HG02571 (cell line): ENCODE results near the gene UNC13A.

Source experiments
- ATAC-seq: cut with Tn5 transposase; IDR thresholded peaks from one replicate; pipeline ENCODE4 v1.9.1; 2021; ENCODE audit warnings: mild to moderate bottlenecking, moderate library complexity; ENCODE audit not compliant: unreplicated experiment

The UNC13A gene

DNA sequence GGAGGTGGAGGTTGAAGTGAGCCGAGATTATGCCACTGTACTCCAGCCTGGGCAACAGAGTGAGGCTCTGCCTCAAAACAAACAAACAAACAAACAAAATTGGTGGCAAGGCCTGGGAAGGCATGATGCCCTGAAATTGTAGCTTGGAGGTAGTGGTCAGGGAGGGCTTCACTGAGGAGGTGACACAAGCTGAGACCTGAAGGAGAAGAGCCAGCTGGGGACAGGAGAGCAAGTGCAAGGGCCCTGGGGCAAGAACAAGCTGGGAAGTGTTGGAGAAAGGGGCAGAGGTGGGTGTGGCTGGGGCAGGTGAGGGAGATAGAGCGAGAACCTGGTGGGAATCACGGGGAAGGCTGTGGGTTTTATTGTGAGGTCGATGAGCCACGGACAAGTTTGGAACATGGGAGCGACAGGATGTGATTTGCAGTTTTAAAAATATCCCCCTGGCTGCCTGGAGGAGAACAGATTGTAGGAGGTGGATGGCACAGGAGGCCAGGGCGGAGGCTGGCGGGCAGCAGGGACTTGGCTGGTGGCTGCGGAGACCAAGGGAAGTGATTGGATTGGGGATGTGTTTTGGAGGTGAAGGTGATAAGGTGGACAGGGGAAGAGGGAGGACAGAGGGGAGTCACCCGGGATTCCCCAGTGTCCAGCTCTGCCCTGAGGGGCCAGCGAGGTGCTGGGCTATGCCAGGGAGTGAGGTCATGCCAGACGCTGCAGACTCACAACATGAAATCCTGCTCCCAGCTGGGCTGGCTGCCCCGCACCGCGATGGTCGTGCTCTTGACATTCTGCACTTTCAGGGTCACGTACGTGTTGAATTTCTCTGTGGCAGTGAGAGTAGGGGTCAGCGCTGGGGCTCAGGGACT lies 14.0 kb downstream of the UNC13A start:
- ATAC-seq, result no peak

- no peak for ATAC-seq
Measured at GRCh38 chr19:17671906-17672305, 16.2 kb downstream of the UNC13A start.

DNA sequence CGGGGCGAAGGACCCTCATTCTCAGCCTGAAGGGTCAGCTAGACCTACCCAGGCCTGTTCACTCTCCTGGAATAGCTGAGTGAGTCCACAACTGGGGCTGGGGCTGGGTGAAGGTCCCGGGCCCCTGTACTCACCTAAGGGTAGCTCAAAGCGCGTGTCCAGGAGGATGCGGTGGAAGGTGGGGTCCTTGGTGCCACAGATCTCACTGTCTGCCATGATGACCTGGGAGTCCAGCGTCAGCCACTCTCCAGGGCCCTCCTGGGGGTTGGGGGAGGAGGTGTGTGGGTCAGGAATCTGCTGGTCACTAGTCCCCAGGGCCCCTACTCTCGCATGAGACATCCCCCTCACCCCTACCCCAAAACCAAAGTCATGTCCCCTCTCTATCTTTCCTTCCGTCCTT lies 18.7 kb downstream of the UNC13A start:
- no peak for ATAC-seq

DNA sequence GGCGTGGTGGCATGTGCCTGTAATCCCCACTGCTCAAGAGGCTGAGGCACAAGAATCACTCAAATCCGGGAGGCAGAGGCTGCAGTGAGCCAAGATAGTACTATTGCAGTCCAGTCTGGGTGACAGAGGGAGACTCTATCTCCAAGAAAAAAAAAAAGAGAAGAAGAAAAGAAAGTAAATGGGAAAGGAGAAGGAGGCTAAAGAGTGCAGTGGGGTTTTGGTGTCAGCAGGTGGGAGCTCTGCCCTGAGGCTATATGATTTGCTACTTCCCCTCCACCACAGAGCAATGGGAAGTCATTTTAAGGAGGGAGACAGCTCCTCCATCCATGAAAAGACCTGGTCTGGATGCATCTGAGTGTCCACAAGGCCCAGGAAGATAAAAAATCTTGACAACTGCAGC lies 23.1 kb downstream of the UNC13A start:
- ATAC-seq, result no peak

DNA sequence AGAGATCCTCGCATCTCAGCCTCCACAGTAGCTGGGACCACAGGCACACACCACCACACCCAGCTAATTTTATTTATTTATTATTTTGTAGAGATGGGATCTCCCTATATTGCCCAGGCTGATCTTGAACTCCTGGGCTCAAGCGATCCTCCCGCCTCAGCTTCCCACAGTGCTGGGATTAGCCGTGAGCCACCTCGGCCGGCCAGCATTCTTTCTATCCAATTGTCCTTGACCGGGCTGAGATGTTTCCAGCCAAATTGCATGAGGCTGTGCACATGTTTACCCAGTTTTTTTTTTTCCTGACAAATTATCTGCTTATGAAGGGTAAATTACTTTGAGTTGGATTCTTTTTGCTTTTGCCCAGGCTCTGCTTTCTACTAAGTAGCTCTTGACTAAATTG lies 28.2 kb downstream of the UNC13A start:
- ATAC-seq, result no peak

DNA sequence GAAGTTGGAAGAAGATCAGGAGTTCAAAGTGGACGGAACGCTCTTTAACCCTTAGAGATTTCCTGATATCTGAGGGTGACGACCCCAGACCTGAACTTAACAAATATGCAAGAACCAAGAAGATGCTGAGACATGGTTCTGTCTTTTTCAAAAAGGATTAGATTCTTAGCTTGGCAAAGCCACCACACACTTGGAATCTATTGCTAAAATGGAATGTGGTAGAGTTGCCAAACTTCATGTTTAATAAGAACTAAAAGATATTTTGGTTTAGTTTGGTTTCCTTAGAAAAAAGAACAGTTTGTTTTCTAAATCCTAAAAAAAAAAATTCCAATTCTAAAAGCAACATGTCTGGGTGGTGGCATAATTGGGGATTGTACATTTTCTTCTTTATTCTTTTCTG lies 29.5 kb downstream of the UNC13A start:
- no peak for ATAC-seq

GRCh38 chr19:17658240-17658639 lies 29.9 kb downstream of the UNC13A start:
- no peak for ATAC-seq

- ATAC-seq, result no peak
Measured at GRCh38 chr19:17656970-17657369, 31.2 kb downstream of the UNC13A start.

DNA sequence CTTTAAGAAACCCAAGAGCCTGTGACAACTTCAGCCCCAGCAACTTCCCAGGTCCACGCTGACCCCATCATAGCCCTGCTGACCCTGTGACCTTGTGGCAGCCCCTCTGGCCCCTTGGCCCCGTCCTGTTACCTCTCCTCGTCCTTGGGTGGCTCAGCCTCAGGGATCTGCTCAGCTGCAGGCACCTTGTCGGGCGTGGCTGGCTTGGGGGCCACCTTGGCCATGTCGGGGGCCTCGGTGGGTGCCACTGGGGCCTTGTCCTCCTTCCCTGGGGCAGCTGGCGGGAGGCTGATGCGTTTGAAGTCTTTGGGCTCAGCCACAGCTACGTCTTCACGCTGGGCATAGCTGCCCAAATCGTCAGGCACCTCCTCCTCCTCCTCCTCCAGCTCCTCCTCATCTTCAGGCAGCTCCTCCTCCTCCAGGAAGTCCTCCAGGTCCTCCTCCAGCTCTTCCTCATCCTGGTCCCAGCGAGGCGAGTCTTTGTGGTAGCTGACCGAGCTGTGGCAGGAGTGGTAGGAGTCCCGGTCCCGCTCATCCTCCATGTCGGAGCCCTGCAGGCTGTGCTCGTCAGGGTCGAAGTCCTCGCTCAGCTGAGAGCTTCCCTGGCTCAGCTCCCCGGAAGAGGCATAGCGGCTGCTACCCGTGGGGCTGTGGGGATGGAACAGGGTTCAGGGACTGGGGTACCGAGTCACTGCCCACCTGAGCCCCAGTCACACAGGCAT lies 32.2 kb downstream of the UNC13A start:
- ATAC-seq, result no peak

- ATAC-seq, result no peak
Measured at GRCh38 chr19:17654993-17655392, 33.2 kb downstream of the UNC13A start.

GRCh38 chr19:17652627-17653026 lies 35.5 kb downstream of the UNC13A start:
- ATAC-seq, result no peak

- no peak for ATAC-seq
Measured at GRCh38 chr19:17648786-17649185, 39.4 kb downstream of the UNC13A start.

GRCh38 chr19:17648097-17648660 lies 40.0 kb downstream of the UNC13A start:
- no peak for ATAC-seq

DNA sequence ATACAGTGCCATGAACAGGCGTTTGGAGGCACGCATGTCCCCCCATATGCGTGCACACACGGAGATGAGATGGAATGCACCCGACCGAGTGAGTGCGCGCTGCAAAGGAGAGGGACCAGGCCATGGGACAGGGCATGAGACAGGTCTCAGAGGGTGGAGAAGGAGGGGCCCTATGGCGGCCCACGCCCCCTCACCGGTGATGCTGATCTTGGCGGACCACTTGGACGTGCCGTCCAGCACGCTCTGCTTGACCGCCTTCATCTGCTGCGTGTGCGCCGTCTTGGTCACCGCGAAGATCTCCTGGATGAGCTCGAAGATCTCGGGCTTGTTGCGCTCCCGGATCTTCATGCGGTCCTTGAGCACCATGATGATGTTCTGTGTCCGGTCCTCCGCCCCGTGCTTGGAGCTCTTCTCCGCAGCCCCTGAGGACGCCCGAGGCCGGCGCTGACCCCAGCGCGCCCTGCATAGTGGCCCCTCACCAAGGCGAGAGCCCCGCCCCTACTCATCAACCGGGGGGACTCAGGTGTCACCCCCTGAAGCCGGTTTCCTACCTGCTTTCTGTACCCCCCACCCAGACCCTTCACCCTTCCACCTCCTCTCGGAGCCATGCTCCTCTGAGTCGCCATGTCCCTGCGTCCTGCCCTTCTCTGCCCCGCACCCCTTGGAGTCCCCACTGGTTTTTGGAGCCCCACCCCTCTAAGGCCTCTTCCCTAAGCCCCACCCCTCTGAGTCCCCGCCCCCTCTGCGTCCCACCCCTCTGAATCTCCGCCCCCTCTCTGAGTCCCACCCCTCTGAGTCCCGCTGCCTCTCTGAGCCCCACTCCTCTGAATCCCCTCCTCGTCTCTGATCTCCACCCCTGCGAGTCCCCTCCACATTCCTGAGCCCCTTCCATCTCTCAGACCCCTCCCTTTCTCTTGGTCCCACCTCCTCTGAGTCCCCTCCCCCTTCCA lies 40.8 kb downstream of the UNC13A start:
- no peak for ATAC-seq

GRCh38 chr19:17646441-17646840 lies 41.7 kb downstream of the UNC13A start:
- ATAC-seq, result no peak

DNA sequence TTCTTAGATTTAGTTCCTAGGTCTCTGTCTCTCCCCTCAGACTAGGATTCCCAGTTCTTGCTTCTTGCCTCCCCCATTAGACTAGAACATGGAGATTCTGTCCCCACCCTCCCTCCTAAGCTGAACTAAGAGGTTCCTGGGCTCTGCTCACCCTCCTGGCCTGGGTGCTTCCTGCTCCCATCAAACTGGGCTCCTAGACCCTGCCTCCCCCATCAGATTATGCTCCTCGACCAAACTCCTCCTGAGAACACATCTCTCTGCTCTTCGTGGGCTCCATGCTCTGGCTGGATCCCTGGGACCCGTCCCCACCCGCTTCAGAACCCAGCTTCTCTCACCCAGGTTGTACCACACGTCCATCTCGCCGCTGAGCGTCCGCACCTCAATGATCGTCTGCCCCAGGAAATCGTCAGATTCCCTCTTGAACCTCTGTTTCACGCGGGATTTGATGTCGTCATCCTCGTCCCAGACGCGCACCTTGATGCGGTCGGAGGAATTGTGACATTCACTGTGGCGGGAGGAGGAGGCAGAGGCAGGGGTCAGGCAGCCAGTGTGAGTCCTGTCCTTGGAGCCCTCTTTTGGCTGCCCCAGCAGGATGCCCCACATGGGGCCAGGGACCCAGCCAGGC lies 42.7 kb downstream of the UNC13A start:
- no peak for ATAC-seq

GRCh38 chr19:17642656-17643055 lies 45.5 kb downstream of the UNC13A start:
- ATAC-seq, result no peak

DNA sequence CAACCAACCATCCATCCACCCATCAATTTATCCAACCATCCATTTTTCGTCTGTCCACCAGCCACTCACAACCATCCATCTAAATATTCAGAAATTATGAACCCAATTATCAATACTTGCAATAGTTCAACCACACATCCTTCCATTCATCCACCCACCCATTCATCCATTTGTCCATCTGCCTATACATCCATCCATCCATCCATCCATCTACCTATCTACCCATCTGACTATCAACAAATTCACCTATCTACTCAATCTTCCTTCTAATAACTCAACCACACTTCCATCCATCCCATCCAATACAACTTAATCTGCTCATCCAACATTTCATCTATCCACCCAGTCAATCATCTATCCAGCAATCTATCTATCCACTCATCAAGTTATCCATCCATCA lies 46.3 kb downstream of the UNC13A start:
- ATAC-seq, result no peak

DNA sequence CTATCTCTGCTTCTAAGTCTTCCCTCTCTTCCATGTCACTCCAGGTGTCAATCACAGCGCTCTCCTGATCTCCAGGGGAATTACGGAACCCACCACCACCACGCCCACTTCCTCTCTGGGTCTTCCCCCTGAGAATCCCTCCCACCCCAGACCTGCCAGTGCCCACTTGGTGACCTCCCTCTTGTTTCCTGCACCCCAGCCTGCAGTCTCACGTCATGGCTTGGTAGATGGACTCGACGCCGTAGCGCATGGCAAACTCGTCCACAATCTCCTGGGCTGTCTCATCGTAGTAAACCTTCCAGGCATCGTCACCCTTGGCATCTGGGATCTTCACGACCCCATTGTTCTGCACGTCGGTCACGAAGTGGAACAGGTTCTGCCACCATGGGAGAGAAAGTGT lies 47.0 kb downstream of the UNC13A start:
- ATAC-seq, result no peak

- no peak for ATAC-seq
Measured at GRCh38 chr19:17633700-17634099, 54.5 kb downstream of the UNC13A start.
